Measurements from ENCODE around the gene MED14.
"Not testable (repeated sequence)": the region's sequence is repeated elsewhere in the genome, so short reads cannot be mapped to it uniquely, and the experiment has no call there.

MED14 gene

DNA sequence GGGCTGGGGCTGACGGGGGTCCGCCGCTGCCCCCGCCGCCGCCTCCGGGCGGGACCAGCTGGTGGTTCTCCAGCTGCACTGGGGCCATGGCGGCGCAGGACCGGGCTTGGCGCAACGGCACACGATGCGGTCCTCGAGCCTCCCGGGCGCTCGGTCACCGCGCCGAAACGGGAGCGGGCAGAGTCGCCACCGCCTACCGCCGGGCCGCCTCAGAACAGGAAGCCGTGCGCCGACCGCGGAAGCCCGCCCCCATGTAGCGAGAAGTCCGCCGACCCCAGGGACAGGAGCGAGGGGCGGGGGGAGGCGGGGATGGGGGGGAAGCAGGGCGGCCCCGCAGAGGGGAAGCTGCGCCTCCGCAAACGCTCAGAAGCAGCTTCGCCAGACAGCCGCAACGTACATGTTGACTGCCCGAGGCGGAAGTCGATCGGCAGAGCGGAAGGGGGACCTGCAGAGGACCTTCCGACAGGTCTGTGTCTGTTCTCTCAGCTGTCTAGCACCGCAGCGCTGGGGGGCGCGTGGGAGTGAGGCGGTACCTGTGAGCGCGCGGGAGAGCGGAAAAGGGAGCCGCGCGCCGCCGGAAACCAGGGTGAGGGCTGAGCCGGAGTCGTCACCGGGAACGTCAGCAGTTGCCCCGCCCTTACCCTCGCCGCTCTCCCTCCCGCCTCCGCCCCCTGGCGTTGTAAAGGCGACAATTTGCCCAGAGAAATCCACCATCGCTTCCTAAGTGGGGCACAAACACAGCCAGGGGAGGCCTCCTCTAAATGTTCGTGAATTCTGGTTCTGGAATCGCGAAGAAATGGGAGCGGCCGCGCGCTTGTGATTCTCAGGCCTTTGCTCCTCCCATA, at the start of gene MED14:
Gene MED14, minus strand, starts transcription at position 218 of the 845 bp plus-strand sequence. Its CDS starts 130 bp downstream, at position 88.
- peak; percentile 92 for DNase-seq (ENCODE audit: low spot score)

DNA sequence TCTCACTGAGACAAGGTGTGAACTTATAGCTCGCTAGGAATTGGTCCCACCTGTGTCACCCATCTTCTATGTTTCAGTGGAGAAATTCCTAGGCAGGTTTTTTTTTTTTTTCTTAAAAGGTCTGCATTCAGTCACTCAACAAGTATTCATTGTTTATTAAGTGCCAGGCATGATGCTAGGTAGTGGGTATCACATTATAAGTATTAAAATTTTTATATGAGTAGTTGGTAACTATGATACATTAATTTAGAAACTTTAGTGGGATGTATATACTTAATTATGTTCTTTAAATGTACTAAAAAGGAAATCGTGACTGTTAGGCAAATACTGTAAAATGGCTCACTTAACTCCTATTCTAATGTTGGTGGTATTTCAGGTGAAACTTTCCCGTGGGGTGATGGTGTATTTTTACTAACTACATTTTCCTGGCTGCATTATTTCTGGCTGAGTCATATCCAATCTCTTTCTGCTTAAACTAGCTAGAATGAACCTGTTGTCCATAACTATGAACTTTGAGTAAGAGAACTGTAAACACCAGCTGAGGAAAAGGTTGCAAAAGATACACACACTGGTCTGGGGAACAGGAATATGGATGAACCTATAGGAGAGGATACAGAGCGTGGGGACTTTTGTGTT, 49.3 kb upstream of the MED14 start:
- DNase-seq (ENCODE audit: low spot score) = no peak

DNA sequence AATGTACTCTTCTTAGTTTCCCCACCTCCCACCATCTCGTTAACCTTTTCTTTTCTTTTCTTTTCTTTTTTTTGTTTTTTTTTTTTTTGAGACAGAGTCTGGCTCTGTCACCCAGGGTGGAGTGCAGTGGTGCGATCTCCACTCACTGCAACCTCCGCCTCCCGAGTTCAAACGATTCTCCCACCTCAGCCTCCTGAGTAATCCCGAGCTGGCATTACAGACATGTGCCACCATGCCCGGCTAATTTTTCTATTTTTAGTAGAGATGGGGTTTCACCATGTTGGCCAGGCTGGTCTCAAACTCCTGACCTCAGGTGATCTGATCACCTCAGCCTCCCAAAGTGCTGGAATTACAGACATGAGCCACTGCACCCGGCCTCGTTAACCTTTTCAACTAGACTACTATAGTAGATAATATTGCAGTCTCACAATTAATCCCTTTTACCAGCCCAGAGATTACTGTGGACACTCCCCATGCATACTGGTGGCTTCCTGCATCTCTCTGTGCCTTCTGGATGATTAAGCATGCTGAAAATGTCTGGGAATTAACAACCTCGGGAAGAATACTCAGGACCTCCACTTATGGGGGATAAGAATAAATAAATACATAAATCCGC, 47.4 kb upstream of the MED14 start:
- not testable (repeated sequence) for DNase-seq (ENCODE audit: low spot score)

DNA sequence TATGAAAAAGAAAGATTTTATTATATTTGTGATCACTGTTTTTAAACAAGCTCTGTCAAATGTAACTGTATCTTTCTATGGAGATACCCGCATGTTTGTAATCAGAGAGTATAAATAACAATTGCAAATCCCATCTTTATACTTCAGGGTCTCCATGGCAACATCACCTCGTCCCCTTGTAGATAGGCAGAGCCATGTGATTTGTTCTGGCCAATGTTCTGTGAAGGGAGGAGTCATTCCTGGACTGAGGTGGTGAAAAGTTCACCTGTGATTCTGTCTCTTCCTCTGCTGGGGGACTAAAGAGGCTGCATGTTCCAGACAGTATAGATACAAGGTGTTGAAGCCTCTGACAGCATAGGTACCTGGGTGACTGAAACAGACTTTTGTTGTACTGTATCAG, 45.6 kb upstream of the MED14 start:
- no peak for DNase-seq (ENCODE audit: low spot score)

DNA sequence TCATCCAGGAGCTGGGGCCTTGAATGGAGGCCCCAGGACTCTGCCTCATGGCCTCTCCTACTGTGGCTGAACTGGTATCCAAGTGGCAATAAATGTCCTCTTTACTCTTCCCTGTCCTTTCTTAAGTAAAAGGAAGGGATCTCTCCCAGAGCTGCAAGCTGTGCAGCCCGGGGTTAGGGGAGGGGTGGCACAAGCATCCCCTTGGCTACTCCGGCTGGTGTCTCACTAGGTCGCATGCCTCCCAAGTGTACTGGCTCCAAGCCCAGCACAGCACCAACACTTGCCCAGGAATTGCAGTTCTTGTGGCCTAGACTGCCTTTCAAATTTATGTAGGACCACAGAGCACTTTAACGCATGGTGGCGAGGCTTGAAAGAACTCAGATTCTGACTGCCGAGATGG, 44.7 kb upstream of the MED14 start:
- DNase-seq (ENCODE audit: low spot score) = no peak

DNA sequence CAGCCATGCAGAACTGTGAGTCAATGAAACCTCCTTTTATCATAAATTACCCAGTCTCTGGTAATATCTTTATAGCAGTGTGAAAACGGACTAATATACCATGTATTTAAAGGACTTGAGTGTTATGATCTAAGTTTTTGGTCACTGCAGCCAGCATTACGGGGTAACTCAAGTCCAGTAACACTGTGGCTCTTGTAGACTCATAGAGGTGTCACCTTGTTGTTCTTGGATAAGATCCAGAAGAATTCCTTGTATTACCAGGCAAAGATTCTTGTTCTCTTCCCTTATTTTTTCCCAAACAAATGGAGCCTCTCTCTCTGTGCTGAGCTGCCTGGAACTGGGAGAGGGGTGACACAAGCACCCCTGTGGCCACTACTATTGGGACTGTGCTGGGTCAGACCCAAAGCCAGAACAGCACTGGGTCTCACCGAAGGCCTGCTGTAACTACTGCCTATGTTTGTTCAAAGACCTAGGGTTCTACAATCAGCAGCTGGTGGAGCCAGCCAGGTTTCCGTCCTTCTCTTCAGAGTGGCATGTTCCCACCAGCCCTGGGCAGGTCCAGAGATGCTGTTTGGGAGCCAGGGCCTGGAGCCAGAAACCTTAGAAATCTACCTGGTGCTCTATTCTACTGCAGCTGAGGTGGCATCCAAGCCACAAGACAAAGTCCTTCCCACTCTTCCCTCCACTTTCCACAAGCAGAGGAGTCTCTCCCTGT, 43.7 kb upstream of the MED14 start:
- DNase-seq (ENCODE audit: low spot score) = no peak

DNA sequence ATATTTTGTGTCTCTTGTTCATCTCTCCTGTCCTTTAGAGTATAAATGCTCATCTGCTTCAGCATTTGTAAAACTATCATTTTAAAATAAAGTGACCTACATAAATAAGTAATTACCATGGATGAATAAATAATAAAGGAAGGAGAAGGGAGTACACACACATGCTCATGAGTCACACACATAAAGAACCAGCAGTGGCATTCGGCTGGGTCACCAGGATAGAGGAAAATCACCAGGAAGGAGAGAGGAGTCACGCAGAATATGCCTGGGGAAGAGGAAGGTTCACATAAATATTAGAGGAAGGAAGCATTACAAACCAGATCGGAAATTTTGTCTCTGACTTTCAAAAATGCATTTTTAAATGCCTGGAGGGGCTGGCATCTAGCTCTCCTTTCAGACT, 38.5 kb upstream of the MED14 start:
- no peak for DNase-seq (ENCODE audit: low spot score)

DNA sequence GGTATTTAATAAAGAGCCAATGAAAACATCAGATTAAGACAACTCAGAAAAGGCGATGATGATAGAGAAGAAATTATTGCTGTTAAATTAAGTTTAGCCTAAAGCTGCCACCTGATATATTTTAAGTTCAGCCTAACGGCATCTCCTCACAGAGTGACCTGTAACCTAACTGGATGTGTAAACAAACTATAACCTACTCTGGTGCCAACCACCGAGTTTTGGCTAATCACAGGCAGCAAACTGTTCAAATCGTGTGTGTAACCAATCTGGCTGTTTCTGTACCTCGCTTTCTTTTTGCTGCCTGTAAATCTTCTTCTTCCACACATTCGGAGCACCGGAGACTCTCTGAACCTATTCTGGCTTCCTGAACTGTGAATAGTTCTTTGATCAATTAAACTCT, 37.8 kb upstream of the MED14 start:
- DNase-seq (ENCODE audit: low spot score) = no peak

DNA sequence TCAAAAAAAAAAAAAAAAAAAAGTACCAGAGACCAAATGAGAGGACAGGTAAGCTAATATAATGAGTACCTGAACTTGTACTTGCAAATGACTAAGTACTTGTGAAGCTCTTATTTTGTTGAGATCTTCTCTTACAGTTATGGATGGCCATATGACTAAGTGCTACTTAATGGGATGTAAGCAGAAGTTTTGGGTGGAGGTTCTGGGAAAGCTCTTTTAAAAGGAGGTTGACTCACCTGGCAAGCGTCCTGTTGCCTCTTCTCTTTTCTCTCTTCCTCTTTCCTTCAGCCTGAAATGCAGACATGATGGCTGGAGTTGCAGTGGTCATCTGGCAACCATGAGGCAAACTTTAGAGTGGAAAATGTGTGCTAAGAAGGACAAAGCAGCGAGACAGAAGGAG, 36.9 kb upstream of the MED14 start:
- DNase-seq (ENCODE audit: low spot score) = no peak

DNA sequence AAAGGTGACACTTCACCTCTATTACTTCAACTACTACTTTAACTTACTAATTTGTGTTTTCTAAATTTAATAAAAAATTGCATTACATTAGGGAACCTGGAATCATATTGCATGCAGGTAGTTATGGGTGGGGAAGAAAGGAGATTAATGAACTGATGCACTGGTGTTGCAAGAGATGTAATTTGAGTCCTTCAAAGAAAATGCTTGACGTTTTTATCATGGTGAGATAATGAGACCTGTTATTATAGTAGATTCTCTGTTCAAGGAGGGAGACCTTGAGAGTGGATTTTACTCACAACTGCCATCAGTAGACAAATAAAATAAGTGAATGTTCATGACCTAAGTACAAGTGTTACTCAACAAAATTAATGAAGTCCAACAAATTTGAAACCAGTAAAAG, 26.4 kb upstream of the MED14 start:
- no peak for DNase-seq (ENCODE audit: low spot score)

DNA sequence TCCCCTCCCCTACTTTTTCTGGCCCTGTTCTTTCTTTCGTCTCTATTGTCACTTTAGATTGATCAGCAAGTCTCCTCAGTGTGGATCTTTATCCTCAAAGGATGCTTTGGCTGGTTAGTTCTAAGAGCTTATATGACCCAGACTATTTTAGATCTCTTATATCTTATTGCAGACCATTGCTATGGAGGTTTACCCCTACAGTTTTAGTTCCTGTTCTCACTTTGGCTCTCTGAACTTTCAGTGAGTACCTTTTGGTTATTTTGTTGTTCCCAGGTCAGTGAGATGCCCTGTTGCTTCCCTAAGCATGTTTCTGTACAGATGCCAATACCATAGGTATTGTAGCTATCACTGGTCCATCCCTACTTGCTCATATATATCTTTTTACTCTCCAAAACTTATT, 24.0 kb upstream of the MED14 start:
- DNase-seq (ENCODE audit: low spot score) = no peak

DNA sequence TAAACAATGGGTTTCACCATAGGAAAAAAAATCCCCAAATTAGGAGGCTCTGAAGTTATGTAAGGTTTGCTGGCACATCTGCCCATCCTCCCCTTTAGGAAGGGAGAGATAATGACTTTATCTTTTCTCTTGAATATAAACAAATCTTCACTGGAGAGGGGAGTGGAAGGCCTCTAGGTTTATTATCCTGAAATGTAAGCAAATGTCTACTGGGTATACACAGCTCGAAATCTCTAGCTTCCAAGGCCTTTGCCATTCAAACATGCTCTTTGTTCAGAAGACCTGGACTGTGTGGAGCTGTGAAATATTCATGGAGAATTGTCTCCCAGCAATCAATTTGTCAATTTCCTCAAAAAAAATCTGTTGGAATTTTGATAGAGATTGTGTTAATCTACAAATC, 21.7 kb upstream of the MED14 start:
- DNase-seq (ENCODE audit: low spot score) = no peak

DNA sequence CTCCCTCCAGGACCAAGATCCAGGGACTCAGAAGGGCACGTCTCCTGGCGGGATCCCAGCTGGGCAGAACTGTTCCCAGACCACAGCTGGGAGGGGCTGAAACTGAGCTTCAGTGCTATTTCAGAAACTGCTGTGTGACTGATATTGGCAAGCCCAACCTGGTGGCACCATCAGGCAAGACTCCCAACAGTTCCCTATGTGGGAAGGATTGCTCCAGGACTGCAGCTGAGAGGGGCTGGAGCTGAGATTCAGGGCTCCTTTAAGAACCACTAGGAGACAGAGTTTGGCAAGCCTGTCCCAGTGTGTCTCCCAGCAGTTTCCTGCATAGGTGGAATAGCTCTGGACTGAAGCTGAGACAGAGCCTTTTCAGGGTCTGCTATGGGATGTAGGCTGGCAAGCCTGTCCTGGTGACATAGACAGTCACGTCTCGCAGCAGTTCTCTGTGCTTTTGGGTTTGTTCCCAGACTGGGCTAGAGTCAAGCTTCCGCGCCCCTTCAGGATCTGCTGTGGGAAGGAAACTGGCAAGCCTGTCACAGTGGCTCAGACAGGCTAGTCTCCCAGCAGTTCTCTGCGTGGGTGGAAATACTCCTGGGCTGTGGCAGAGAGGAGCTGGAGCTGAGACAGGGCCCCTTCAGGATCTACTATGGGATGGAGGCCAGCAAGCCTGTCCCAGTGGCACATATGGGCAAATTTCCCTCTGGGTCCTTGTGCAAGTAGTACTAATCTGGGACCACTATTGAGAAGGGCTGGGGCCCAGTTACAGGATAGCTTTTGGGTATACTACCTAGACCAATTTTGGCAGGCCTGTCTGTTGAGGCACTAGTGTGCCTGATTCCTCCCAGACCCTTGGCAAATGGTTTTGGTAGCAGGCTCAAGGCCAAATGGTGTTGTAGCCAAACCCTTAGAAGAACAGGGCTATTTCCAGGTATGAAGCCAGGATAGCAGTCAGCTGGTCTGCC, 20.2 kb upstream of the MED14 start:
- DNase-seq (ENCODE audit: low spot score) = no peak

DNA sequence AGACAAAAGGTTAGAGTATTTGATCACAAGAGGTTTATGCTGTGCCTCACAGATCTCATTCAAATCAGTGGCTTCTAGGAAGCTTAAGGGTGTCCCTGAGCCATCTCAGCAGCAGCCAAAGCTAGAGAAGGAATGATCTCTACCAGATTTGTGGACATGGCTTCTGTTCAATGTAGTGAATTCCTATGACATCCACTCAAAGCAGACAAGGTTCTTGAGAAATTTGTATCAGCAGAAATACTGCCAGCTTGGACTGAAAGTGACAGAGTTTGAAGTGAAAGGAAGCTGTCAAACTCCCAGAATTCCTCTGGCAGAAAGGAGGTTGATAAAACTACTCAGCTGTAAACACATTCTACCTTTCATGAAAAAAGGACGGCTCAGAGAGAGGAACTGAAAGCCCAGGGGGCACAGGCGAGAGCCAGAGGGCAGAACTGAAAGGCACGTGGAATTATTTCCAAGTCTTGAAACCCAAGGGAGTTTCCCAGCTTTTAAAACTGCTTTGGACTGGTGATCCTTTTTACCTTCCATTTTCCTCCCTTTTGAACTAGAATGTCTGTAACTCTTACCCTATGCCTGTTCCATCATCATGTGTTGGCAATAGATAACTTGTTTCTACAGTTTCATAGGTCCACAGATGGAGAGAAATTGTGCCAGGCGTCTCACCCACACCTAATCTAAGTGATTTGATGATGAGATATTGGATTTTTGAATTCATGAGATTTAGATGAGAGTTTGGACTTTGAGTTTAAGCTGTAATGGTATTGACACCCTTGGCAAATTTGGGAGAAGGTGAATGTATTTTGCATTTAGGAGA, 14.5 kb upstream of the MED14 start:
- no peak for DNase-seq (ENCODE audit: low spot score)

DNA sequence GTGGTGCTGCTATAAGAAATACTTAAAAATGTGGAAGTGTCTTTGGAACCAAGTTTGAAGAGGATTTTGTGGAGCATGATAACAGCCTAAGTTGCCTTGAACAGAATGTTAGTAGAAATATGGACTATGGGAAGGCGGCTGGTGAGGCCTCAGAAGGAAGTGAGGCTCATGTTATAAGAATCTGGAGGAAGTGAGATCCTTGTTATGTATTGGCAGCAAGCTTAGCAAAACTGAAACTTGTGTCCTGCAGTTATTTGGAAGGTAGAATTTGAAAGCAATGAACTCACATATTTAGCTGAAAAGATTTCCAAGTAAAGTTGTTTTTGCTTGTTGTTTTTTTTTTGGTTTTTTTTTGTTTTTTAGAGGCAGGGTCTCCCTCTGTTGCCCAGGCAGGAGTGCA, 13.6 kb upstream of the MED14 start:
- no peak for DNase-seq (ENCODE audit: low spot score)

DNA sequence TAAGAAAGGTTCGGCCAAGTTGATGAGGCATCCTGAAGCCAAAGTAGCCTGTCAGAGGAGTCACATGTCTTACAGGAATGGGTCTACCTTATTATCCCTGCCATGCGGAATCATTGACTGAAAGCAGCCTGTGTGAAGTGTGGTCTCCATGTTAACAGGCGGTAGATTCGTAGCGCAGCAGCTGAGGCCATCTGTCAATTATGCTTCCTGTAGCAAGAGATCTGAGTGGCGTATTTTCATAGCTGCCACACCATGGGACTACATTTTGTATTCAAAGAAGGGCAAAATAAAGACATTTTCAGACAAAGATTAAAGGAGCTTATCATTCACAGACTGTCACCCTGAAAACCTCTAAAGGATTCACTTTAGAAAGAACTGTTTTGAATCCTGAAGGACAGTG, 11.2 kb upstream of the MED14 start:
- DNase-seq (ENCODE audit: low spot score) = no peak

DNA sequence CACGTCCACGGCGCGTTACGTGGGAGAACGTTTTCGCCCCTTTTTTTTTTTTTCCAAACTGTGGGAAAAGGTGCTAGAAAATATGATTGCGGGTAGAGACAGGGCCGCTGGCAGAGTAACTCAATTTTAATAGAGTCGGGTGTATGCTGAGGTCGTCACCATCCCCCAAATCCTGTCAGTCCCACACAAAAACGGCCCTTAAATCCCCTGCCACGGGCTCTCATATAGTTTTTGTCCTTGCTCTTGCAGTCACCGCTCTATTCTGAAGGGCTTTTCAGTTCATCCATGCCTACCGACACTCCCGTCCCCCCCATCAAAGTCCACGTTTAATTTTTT, 796 bp upstream of the MED14 start:
- DNase-seq (ENCODE audit: low spot score) = no peak

DNA sequence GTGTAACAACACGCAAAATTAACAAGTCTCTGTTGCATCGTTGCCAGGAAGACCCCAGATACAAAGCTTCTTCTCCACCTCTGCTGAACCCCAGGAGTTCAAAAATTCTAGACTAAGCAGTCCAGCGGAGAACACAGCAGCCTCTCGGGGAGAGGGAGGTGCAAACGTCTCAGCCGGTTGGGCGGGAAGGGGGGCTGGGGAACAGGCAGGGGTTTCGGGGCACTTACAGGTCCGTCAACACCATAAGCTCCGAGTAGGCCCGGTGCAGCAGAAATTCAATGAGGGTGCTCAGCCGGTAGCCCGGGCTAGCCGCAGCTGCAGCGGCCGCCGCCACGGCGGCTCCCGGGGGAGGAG, 394 bp downstream of the MED14 start:
- DNase-seq (ENCODE audit: low spot score) = peak; percentile 20

DNA sequence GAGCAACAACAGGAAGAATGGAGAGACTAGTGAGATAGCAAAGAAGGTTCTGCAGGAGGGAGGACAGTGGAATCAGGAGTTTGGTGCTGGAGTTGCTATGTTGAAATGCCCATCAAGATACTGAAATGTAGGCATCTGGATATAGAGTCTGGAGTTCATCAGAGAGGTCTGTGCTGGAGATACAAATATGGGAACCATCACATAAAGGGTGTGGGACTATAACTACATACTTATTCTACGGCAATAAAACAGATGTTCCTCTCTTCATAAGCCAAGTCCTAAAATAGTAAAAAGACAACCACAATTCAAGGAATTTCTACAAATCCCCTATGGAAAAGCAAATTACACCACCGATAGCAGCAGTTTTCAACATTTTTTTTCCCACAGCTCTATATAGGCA, 1.6 kb downstream of the MED14 start:
- no peak for DNase-seq (ENCODE audit: low spot score)

DNA sequence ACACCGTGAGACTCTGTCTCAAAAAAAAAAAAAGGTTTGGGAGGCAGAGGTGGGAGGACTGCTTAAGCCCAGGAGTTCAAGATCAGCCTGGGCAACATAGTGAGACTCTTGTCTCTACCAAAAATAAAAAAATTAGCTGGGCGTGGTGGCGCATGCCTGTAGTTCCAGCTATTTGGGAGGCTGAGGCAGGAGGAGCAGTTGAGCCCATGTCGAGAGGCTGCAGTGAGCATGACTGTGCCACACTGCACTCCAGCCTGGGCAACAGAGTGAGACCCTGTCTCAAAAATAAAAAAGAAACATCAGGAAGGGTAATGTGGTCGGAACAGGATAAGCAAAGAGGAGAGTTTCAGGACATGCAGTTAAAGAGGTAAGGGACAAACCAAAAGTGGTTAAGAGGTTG, 2.8 kb downstream of the MED14 start:
- not testable (repeated sequence) for DNase-seq (ENCODE audit: low spot score)
